ENCODE measurements around the gene DNAJB6.

- TF ChIP-seq, protein P1, sequence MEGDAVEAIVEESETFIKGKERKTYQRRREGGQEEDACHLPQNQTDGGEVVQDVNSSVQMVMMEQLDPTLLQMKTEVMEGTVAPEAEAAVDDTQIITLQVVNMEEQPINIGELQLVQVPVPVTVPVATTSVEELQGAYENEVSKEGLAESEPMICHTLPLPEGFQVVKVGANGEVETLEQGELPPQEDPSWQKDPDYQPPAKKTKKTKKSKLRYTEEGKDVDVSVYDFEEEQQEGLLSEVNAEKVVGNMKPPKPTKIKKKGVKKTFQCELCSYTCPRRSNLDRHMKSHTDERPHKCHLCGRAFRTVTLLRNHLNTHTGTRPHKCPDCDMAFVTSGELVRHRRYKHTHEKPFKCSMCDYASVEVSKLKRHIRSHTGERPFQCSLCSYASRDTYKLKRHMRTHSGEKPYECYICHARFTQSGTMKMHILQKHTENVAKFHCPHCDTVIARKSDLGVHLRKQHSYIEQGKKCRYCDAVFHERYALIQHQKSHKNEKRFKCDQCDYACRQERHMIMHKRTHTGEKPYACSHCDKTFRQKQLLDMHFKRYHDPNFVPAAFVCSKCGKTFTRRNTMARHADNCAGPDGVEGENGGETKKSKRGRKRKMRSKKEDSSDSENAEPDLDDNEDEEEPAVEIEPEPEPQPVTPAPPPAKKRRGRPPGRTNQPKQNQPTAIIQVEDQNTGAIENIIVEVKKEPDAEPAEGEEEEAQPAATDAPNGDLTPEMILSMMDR (IDR thresholded peaks at IDR 0.05): no peak
- TF ChIP-seq POLR2AphosphoS5 (IDR thresholded peaks at IDR 0.05; ENCODE audit: low read depth, low read length): no peak
- TF ChIP-seq, protein P2, sequence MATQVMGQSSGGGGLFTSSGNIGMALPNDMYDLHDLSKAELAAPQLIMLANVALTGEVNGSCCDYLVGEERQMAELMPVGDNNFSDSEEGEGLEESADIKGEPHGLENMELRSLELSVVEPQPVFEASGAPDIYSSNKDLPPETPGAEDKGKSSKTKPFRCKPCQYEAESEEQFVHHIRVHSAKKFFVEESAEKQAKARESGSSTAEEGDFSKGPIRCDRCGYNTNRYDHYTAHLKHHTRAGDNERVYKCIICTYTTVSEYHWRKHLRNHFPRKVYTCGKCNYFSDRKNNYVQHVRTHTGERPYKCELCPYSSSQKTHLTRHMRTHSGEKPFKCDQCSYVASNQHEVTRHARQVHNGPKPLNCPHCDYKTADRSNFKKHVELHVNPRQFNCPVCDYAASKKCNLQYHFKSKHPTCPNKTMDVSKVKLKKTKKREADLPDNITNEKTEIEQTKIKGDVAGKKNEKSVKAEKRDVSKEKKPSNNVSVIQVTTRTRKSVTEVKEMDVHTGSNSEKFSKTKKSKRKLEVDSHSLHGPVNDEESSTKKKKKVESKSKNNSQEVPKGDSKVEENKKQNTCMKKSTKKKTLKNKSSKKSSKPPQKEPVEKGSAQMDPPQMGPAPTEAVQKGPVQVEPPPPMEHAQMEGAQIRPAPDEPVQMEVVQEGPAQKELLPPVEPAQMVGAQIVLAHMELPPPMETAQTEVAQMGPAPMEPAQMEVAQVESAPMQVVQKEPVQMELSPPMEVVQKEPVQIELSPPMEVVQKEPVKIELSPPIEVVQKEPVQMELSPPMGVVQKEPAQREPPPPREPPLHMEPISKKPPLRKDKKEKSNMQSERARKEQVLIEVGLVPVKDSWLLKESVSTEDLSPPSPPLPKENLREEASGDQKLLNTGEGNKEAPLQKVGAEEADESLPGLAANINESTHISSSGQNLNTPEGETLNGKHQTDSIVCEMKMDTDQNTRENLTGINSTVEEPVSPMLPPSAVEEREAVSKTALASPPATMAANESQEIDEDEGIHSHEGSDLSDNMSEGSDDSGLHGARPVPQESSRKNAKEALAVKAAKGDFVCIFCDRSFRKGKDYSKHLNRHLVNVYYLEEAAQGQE (IDR thresholded peaks at IDR 0.05; ENCODE audit: insufficient read depth in 1 of 2, low read depth in 2 of 2, low read length in 1 of 2): no peak
Observed at GRCh38 chr7:157383868-157384267, 47.1 kb downstream of the DNAJB6 start.
